HG03432 (cell line): ENCODE results near the gene WDR70.
"Not testable (repeated sequence)": the region's sequence is repeated elsewhere in the genome, so short reads cannot be mapped to it uniquely, and the experiment has no call there.

Experiments used
- ATAC-seq: cut with Tn5 transposase; IDR thresholded peaks from one replicate; pipeline ENCODE4 v1.9.1; 2021; ENCODE audit warnings: mild to moderate bottlenecking, moderate library complexity; ENCODE audit not compliant: unreplicated experiment

Gene WDR70

GRCh38 chr5:37672118-37672588 lies 293.0 kb downstream of the WDR70 start:
- peak; percentile 84 for ATAC-seq

GRCh38 chr5:37674361-37674760 lies 295.2 kb downstream of the WDR70 start:
- not testable (repeated sequence) for ATAC-seq

- ATAC-seq: not testable (repeated sequence)
Measured at GRCh38 chr5:37679326-37679725, 300.2 kb downstream of the WDR70 start.

GRCh38 chr5:37679903-37680302 lies 300.8 kb downstream of the WDR70 start:
- not testable (repeated sequence) for ATAC-seq

- ATAC-seq: no peak
Measured at GRCh38 chr5:37683072-37683471, 304.0 kb downstream of the WDR70 start.

GRCh38 chr5:37685211-37685610 lies 306.1 kb downstream of the WDR70 start:
- no peak for ATAC-seq

GRCh38 chr5:37685816-37686215 lies 306.7 kb downstream of the WDR70 start:
- no peak for ATAC-seq

GRCh38 chr5:37688925-37689324 lies 309.8 kb downstream of the WDR70 start:
- ATAC-seq: not testable (repeated sequence)

GRCh38 chr5:37694333-37694732 lies 315.2 kb downstream of the WDR70 start:
- not testable (repeated sequence) for ATAC-seq

GRCh38 chr5:37694867-37695266 lies 315.7 kb downstream of the WDR70 start:
- ATAC-seq: no peak

GRCh38 chr5:37695647-37696046 lies 316.5 kb downstream of the WDR70 start:
- no peak for ATAC-seq

GRCh38 chr5:37696190-37697021 lies 317.3 kb downstream of the WDR70 start:
- no peak for ATAC-seq

- no peak for ATAC-seq
Measured at GRCh38 chr5:37701868-37702267, 322.8 kb downstream of the WDR70 start.

GRCh38 chr5:37703841-37704241 lies 324.7 kb downstream of the WDR70 start:
- ATAC-seq: no peak

- ATAC-seq: no peak
Measured at GRCh38 chr5:37704406-37704805, 325.3 kb downstream of the WDR70 start.

- no peak for ATAC-seq
Measured at GRCh38 chr5:37709020-37709419, 329.9 kb downstream of the WDR70 start.

- no peak for ATAC-seq
Measured at GRCh38 chr5:37710965-37711364, 331.8 kb downstream of the WDR70 start.

GRCh38 chr5:37712750-37713149 lies 333.6 kb downstream of the WDR70 start:
- ATAC-seq: no peak

GRCh38 chr5:37714756-37715155 lies 335.6 kb downstream of the WDR70 start:
- no peak for ATAC-seq

- ATAC-seq: no peak
Measured at GRCh38 chr5:37715361-37715760, 336.2 kb downstream of the WDR70 start.

GRCh38 chr5:37715992-37716391 lies 336.9 kb downstream of the WDR70 start:
- no peak for ATAC-seq

- ATAC-seq: no peak
Measured at GRCh38 chr5:37716405-37716804, 337.3 kb downstream of the WDR70 start.

- no peak for ATAC-seq
Measured at GRCh38 chr5:37717276-37717612, 338.1 kb downstream of the WDR70 start.
